Parathyroid adenoma (tissue), 2 donors: ENCODE results near the gene L2HGDH.
"Not testable (repeated sequence)": the region's sequence is repeated elsewhere in the genome, so short reads cannot be mapped to it uniquely, and the experiment has no call there.

ENCODE experiments used
- H2AFZ ChIP-seq: fragments of 300-600 bp; sonication (generic); one replicate; pipeline ENCODE4 v1.7.0; 2017; ENCODE audit warnings: antibody characterized with exemption, mild to moderate bottlenecking
- H3K27ac ChIP-seq: fragments of 300-600 bp; sonication (generic); one replicate; pipeline ENCODE4 v1.7.0; 2017
- H3K27me3 ChIP-seq: fragments of 300-600 bp; sonication (generic); one replicate; pipeline ENCODE4 v1.7.0; 2017; ENCODE audit warnings: low read length; ENCODE audit not compliant: control insufficient read depth, insufficient read depth
- H3K36me3 ChIP-seq: fragments of 300-600 bp; sonication (generic); one replicate; pipeline ENCODE4 v1.7.0; 2017; ENCODE audit warnings: low read length; ENCODE audit not compliant: control insufficient read depth, insufficient read depth
- H3K4me1 ChIP-seq: fragments of 300-600 bp; sonication (generic); one replicate; pipeline ENCODE4 v1.7.0; 2017; ENCODE audit warnings: control low read depth
- H3K4me2 ChIP-seq: fragments of 300-600 bp; sonication (generic); one replicate; pipeline ENCODE4 v1.7.0; 2017; ENCODE audit warnings: low read length
- H3K4me3 ChIP-seq: fragments of 300-600 bp; sonication (generic); one replicate; pipeline ENCODE4 v1.7.0; 2017; ENCODE audit warnings: low read depth, low read length
- H3K79me2 ChIP-seq: fragments of 300-600 bp; sonication (generic); one replicate; pipeline ENCODE4 v1.7.0; 2017; ENCODE audit warnings: control low read depth
- H3K9ac ChIP-seq: fragments of 300-600 bp; sonication (generic); one replicate; pipeline ENCODE4 v1.7.0; 2017; ENCODE audit warnings: mild to moderate bottlenecking
- H3K9me3 ChIP-seq: fragments of 300-600 bp; sonication (generic); one replicate; pipeline ENCODE4 v1.7.0; 2017; ENCODE audit warnings: low read length; ENCODE audit not compliant: control insufficient read depth
- TF ChIP-seq, protein P1 (sequence below): fragments of 300-600 bp; sonication (generic); IDR thresholded peaks from one replicate; pipeline ENCODE4 v1.7.0; 2017; ENCODE audit warnings: antibody characterized with exemption, mild to moderate bottlenecking
- donor health status: primary hyperparathyroidism.

L2HGDH gene

GRCh38 chr14:50357753-50358395 is 45.8 kb upstream of the L2HGDH start:
- Histone ChIP-seq H3K27ac (no peak overlapping the region), H3K4me1 (no peaks in the 10 kb centered on the region), H3K79me2 (no peaks in the 10 kb centered on the region), H3K9ac (no peak overlapping the region), H3K36me3 (no peaks in the 10 kb centered on the region), H3K27me3 (no peaks in the 10 kb centered on the region), H3K4me3 (no peak overlapping the region), H3K4me2 (no peak overlapping the region), H2AFZ (no peak overlapping the region), H3K9me3 (no peaks in the 10 kb centered on the region)
- TF ChIP-seq, protein P1, sequence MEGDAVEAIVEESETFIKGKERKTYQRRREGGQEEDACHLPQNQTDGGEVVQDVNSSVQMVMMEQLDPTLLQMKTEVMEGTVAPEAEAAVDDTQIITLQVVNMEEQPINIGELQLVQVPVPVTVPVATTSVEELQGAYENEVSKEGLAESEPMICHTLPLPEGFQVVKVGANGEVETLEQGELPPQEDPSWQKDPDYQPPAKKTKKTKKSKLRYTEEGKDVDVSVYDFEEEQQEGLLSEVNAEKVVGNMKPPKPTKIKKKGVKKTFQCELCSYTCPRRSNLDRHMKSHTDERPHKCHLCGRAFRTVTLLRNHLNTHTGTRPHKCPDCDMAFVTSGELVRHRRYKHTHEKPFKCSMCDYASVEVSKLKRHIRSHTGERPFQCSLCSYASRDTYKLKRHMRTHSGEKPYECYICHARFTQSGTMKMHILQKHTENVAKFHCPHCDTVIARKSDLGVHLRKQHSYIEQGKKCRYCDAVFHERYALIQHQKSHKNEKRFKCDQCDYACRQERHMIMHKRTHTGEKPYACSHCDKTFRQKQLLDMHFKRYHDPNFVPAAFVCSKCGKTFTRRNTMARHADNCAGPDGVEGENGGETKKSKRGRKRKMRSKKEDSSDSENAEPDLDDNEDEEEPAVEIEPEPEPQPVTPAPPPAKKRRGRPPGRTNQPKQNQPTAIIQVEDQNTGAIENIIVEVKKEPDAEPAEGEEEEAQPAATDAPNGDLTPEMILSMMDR = no peak

- TF ChIP-seq, protein P1 = no peak
- H3K9ac ChIP-seq = no peak overlapping the region
- no peak overlapping the region for H3K27ac ChIP-seq
- no peak overlapping the region for H2AFZ ChIP-seq
- no peaks in the 10 kb centered on the region for H3K27me3 ChIP-seq
- no peaks in the 10 kb centered on the region for H3K4me1 ChIP-seq
- H3K9me3 ChIP-seq = no peaks in the 10 kb centered on the region
- no peaks in the 10 kb centered on the region for H3K79me2 ChIP-seq
- no peaks in the 10 kb centered on the region for H3K36me3 ChIP-seq
- no peak overlapping the region for H3K4me3 ChIP-seq
- H3K4me2 ChIP-seq = no peak overlapping the region
These were observed 45.1 kb upstream of the L2HGDH start for GRCh38 chr14:50357124-50357523.

DNA sequence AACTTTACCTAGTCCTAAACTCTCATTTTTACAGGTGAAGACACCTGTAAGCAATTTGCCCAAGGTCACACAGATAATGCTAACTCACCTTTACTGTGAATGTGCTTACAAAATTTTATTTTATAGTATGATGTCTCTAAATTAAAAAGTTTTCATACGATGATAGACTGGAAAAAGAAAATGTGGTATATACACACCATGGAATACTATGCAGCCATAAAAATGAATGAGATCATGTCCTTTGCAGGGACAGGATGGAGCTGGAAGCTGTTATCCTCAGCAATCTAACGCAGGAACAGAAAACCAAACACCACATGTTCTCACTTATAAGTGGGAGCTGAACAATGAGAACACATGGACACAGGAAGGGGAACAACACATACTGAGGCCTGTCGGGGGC is 44.3 kb upstream of the L2HGDH start:
- H3K36me3 ChIP-seq, H2AFZ ChIP-seq, H3K4me3 ChIP-seq, H3K27me3 ChIP-seq, H3K4me1 ChIP-seq, H3K27ac ChIP-seq, H3K4me2 ChIP-seq, H3K9ac ChIP-seq, H3K79me2 ChIP-seq, H3K9me3 ChIP-seq: not testable (repeated sequence)

DNA sequence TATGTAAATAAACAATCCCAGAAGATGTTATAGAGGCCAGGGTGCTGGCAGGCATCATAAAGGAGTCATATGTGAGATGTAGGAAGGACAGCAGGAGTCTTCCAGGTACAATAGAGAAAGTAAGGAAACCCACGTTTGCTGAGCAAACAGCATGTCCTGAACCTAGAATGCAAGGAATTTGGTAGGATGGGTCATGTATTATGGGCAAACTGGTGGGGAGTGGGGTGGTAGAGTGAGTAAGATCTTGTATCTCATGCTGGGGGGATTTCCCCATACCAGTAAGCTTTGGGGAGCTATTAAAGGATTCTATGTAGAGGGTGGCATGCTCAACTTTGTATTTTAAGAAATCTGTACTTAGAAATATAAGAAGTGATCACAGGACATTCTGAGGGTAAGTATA is 43.7 kb upstream of the L2HGDH start:
- Histone ChIP-seq H3K9me3 (no peaks in the 10 kb centered on the region), H3K4me3 (no peak overlapping the region), H2AFZ (no peak overlapping the region), H3K4me1 (no peaks in the 10 kb centered on the region), H3K4me2 (no peak overlapping the region), H3K79me2 (no peaks in the 10 kb centered on the region), H3K27ac (no peak overlapping the region), H3K9ac (no peak overlapping the region), H3K36me3 (no peaks in the 10 kb centered on the region), H3K27me3 (no peaks in the 10 kb centered on the region)
- TF ChIP-seq, protein P1 = no peak

DNA sequence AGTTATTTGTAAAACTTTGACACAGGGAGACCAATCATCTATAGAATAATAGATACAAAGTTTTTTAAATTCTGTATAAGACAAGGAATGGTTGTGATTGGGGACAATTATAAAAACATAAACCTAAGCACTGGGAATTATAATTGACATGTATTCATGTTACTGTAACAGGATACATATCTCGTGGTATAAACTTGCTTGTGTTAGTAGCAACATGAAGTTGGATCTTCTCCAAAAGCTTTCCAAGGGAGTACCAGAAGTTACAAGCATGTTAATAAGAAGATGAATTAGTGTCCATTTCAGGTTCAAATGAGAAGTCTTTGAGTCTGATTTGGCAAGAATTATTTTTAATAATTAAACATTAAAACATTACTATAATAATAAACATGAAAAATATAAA is 42.5 kb upstream of the L2HGDH start:
- Histone ChIP-seq H3K4me1 (no peaks in the 10 kb centered on the region), H3K36me3 (no peaks in the 10 kb centered on the region), H3K9ac (no peak overlapping the region), H3K9me3 (no peaks in the 10 kb centered on the region), H2AFZ (no peak overlapping the region), H3K79me2 (no peaks in the 10 kb centered on the region), H3K4me3 (no peak overlapping the region), H3K27ac (no peak overlapping the region), H3K4me2 (no peak overlapping the region), H3K27me3 (no peaks in the 10 kb centered on the region)
- TF ChIP-seq, protein P1 = no peak
